Measurements from ENCODE around the gene NEDD4L. TPM values are rescaled to one million over a fixed set of nuclear protein-coding genes. Genes with fewer than 3 reads are reported as not detected.

NEDD4L gene
- polyA plus RNA-seq, 1 donor (not counting 4 experiments of a cell fraction or from before 2014, with no cell fraction given) = 52.6 TPM

DNA sequence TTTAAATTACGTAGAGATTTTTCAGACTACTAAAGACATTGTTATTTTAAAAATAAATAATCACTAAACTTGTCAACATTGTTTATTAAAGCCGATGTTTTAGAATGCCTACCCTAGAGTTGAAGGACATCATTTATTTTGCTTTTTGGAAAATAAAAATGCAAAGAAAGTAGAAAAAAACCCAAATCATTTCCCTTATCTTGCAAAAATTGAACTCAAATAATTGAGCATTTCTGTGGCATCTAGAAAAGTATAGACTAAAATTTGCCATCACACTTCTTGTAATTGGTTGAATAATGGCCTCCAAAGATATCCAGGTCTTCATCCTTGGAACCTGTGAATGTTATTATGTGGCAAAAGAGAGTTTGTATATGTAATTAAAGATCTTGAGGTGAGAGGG lies 9.7 kb upstream of the NEDD4L start:
- Histone ChIP-seq H4K20me1 (ENCODE audit: control insufficient read depth, extremely low read depth, insufficient read depth, low read length) (no peaks in the 10 kb centered on the region), H3K9me3 (ENCODE audit: control insufficient read depth, low read depth, low read length) (no peaks in the 10 kb centered on the region), H2AFZ (ENCODE audit: control insufficient read depth, low read length) (no peak overlapping the region), H3K4me2 (ENCODE audit: control insufficient read depth, extremely low read depth, insufficient read depth, low read depth, low read length) (no peak overlapping the region), H3K4me3 (ENCODE audit: control insufficient read depth in 2 of 3, extremely low read depth in 1 of 3, insufficient read depth in 2 of 3, low read depth in 1 of 3, low read length in 3 of 3) (no peak overlapping the region), H3K27ac (ENCODE audit: control insufficient read depth, insufficient read depth, low read length) (no peak overlapping the region), H3K79me2 (ENCODE audit: control insufficient read depth, insufficient read depth, low read length) (no peaks in the 10 kb centered on the region), H3K27me3 (ENCODE audit: control insufficient read depth, extremely low read depth, insufficient read depth, low read length) (peaks cover 8% of the 10 kb centered on the region), H3K9ac (ENCODE audit: control insufficient read depth, extremely low read depth, insufficient read depth, low read length) (no peak overlapping the region), H3K36me3 (ENCODE audit: control insufficient read depth in 2 of 2, extremely low read depth in 1 of 2, insufficient read depth in 2 of 2, low read length in 2 of 2) (no peaks in the 10 kb centered on the region), H3K9me1 (ENCODE audit: control insufficient read depth, extremely low read depth, insufficient read depth, low read length) (no peaks in the 10 kb centered on the region), H3K4me1 (ENCODE audit: control insufficient read depth, extremely low read depth, insufficient read depth, low read length) (no peaks in the 10 kb centered on the region)
- no peak for TF ChIP-seq EZH2 (IDR thresholded peaks at IDR 0.05; ENCODE audit: low read length)
- TF ChIP-seq, protein P1, sequence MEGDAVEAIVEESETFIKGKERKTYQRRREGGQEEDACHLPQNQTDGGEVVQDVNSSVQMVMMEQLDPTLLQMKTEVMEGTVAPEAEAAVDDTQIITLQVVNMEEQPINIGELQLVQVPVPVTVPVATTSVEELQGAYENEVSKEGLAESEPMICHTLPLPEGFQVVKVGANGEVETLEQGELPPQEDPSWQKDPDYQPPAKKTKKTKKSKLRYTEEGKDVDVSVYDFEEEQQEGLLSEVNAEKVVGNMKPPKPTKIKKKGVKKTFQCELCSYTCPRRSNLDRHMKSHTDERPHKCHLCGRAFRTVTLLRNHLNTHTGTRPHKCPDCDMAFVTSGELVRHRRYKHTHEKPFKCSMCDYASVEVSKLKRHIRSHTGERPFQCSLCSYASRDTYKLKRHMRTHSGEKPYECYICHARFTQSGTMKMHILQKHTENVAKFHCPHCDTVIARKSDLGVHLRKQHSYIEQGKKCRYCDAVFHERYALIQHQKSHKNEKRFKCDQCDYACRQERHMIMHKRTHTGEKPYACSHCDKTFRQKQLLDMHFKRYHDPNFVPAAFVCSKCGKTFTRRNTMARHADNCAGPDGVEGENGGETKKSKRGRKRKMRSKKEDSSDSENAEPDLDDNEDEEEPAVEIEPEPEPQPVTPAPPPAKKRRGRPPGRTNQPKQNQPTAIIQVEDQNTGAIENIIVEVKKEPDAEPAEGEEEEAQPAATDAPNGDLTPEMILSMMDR (optimal IDR thresholded peaks at IDR 0.05 in 1 of 3, IDR thresholded peaks at IDR 0.05 in 1 of 3, conservative IDR thresholded peaks at IDR 0.05 in 1 of 3; ENCODE audit: extremely low read depth in 1 of 3, insufficient read depth in 2 of 3, low read length in 3 of 3) = no peak
- dilution Hi-C loops (cut with MboI; ENCODE audit: extremely low pct_ligation_motif_present, low sequenced_read_pairs) = loop anchor here (25.0 kb wide), 1 partner anchor 147 kb away; no protein-coding TSS in a partner anchor
- DNase-seq (ENCODE audit: low read depth, low spot score) (no peak), FAIRE-seq (no peak)

DNA sequence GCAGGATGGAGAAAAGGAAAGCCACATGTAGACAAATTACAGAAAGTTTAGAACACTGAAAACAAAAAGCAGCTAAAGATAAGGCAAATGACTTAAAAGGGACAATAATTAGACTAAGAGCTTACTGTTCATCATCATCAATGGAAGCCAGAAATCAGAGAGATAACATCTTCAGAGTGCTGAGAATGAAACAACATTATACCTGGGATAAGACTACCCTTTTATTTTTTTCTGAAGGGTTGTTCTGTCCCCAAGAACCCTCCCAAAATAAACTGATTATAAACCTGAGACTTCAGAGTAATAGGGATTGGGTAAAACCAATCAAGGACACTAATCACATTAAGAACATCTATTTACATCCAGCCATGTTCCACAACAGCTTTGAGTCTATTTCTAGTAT lies 6.9 kb upstream of the NEDD4L start:
- H3K9me3 ChIP-seq (ENCODE audit: control insufficient read depth, low read depth, low read length) = no peaks in the 10 kb centered on the region
- H3K79me2 ChIP-seq (ENCODE audit: control insufficient read depth, insufficient read depth, low read length) = no peaks in the 10 kb centered on the region
- FAIRE-seq (no peak), DNase-seq (ENCODE audit: low read depth, low spot score) (no peak)
- TF ChIP-seq, protein P1 (optimal IDR thresholded peaks at IDR 0.05 in 1 of 3, IDR thresholded peaks at IDR 0.05 in 1 of 3, conservative IDR thresholded peaks at IDR 0.05 in 1 of 3; ENCODE audit: extremely low read depth in 1 of 3, insufficient read depth in 2 of 3, low read length in 3 of 3) = no peak
- no peak for TF ChIP-seq EZH2 (IDR thresholded peaks at IDR 0.05; ENCODE audit: low read length)
- H4K20me1 ChIP-seq (ENCODE audit: control insufficient read depth, extremely low read depth, insufficient read depth, low read length) = no peaks in the 10 kb centered on the region
- H3K4me3 ChIP-seq (ENCODE audit: control insufficient read depth in 2 of 3, extremely low read depth in 1 of 3, insufficient read depth in 2 of 3, low read depth in 1 of 3, low read length in 3 of 3) = no peak overlapping the region
- H3K27ac ChIP-seq (ENCODE audit: control insufficient read depth, insufficient read depth, low read length) = no peak overlapping the region
- no peak overlapping the region for H3K4me2 ChIP-seq (ENCODE audit: control insufficient read depth, extremely low read depth, insufficient read depth, low read depth, low read length)
- H3K9me1 ChIP-seq (ENCODE audit: control insufficient read depth, extremely low read depth, insufficient read depth, low read length) = no peaks in the 10 kb centered on the region
- H3K4me1 ChIP-seq (ENCODE audit: control insufficient read depth, extremely low read depth, insufficient read depth, low read length) = peaks cover 4% of the 10 kb centered on the region
- no peaks in the 10 kb centered on the region for H3K27me3 ChIP-seq (ENCODE audit: control insufficient read depth, extremely low read depth, insufficient read depth, low read length)
- no peak overlapping the region for H3K9ac ChIP-seq (ENCODE audit: control insufficient read depth, extremely low read depth, insufficient read depth, low read length)
- H3K36me3 ChIP-seq (ENCODE audit: control insufficient read depth in 2 of 2, extremely low read depth in 1 of 2, insufficient read depth in 2 of 2, low read length in 2 of 2) = no peaks in the 10 kb centered on the region
- no peak overlapping the region for H2AFZ ChIP-seq (ENCODE audit: control insufficient read depth, low read length)
- dilution Hi-C loops (cut with MboI; ENCODE audit: extremely low pct_ligation_motif_present, low sequenced_read_pairs) = loop anchor here (25.0 kb wide), 1 partner anchor 150 kb away; no protein-coding TSS in a partner anchor

Data from keratinocyte (primary cell).